Dedifferentiated amniotic fluid mesenchymal stem cell (primary cell): ENCODE data around the gene OSBPL2.

Experiments used
- DNase-seq: peaks from one replicate; pipeline ENCODE4 v3.0.0-alpha.2; 2016; ENCODE audit errors: extremely low spot score

OSBPL2 gene

DNA sequence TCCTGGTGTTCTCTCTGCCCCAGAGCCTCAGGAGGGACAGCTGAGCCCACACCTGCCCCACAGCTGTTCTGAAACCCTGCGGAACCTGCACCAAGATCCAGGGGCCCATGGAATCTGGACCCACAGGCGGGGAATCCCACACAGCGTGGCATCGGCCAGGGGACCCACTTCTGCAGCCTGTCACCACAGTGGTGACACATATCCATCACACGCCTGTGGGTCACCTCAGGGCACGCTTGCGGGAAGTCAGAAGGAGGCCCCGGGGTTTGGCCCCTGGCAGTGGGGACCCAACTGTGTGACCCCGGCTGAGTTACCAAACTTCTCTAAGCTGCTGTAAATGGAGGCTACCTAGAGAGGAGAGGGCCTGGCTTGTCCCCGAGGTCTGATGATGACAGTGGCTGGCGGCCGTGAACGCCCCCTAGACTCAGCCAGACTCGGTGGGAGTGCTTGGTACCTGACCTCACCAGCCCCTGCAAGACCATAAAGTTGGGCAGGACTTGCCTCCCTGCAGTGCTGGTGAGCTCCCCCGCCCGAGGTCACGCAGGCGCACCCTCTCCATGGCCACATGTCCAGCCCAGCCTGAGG lies 16.0 kb upstream of the OSBPL2 start:
- no peak for DNase-seq

DNA sequence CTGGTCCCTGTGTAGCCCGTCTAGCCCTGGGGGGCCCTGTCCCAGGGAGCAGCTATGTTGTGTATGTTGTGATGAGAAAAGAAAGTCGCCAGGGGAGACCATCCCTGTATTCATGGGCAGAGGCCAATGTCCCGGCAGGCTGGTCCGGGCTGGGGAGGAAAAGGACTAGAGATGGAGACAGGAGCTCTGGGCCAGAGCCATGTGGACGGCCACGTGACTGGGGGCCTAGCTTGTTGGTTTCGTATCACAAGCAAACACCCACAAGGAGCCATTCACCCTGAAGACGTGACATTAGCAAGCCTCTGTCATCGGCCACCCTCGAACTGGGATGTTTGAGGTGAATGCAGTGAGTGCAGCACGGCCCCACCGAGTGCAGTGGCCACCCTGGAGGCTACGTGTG lies 15.3 kb upstream of the OSBPL2 start:
- DNase-seq: no peak

DNA sequence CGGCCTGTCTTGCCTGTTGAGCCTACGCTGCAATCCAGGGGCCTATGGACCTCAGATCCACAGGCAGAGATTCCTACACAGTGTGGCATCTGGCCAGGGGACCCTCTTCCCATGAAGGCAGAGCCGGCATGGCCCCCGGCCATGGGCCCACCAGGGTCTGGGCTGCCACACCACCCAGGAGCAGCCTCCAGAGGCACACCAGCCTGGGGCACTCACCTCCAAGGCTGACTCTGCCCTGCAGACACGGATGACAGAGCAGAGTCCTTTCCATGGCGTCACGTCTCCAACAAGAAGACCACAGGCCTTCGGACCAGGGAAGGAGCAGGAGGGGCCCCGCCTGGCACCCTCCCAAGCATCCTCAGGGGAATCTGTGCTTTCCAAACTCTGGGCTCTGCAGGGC lies 14.8 kb upstream of the OSBPL2 start:
- DNase-seq: no peak

DNA sequence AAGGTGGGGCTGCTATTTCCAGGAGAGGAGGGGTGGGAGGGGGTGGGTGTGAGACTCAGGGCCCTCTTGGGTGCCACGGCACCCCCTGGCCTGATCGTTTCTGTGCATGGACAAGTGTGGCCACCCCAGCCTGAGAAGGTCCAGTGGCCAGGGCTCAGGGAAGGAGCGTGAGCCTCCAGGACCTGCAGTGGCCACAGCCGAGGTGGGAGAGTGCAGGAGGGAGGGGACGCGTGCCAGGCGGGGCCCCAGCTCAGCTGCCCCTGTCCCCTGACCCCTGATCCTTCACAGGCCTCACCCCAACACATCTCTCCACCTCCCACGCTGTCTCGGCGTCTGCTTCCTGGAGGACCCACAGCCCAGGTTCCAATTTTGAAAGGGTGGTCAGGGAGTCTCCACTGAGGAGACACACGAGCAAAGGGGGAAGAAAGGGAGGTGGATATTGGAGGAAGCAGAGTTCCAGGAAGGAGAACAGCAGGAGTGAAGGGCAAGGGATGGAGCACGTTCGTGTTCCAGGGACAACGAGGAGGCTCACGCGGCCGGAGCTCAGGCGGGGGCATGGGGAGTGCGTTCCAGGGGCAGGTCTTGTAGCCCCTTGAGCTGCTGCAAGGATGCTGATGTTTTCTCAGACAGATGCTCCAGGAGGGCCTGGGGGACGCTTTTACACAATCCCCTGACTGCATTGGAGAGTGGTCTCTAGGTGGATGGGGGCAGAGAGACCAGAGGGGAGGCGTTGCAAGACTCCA lies 14.0 kb upstream of the OSBPL2 start:
- no peak for DNase-seq

DNA sequence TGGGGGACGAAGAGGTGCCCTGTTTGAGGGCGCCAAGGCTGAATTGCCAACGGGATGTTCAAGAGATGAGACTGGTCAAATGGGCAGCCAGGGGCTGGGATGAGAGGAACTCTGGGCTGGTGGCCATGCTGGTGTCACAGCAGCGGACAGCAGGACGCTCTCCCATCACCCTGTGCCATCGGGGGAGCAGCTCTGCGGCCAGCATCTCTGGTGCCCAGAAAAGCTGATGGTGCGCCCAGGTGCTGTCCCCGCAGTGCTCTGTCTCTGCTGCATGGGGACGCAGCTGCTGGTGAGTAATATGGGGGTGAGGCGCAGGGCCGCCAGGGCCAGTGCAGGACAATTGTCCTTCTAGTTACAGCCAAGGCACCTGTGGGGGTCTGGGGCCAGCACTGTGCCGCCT lies 13.3 kb upstream of the OSBPL2 start:
- DNase-seq: no peak

DNA sequence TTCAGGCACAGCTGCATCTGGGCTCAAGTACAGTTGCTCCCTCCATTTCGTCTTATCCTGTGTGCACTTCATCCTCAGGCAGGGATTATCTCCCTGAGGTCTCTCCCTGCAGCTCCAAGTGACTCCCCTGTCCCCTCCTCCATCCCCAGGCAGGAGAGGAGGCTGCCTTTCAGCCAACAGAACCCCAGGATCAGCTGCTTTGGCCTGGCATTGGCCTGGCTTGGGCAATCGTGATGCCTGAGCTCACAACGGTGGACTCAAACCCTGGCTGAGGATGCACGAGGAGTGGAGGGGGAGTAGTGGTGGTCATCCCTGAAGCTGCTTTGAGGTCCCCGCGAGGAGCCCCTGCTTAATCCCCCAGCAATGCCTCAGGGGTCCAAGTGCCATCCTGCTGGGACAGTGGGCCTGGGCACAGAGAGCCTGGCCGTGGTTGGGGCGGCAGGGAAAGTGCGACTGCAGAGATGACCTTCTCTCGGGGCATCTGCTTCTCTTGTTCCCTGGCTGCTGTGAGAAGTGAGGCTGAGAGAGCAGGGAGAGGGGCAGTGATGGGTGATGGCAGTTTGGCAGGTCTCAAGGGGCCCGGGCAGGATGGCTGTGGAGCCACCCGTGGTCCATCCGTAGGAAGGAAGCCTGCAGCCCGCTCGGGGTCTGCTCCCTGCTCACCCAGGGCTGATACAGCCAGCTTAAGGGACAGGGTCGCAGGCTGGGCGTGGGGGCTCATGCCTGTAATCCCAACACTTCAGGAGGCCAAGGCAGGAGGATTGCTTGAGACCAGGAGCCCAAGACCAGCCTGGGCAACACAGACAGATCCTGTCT lies 12.3 kb upstream of the OSBPL2 start:
- DNase-seq: no peak

DNA sequence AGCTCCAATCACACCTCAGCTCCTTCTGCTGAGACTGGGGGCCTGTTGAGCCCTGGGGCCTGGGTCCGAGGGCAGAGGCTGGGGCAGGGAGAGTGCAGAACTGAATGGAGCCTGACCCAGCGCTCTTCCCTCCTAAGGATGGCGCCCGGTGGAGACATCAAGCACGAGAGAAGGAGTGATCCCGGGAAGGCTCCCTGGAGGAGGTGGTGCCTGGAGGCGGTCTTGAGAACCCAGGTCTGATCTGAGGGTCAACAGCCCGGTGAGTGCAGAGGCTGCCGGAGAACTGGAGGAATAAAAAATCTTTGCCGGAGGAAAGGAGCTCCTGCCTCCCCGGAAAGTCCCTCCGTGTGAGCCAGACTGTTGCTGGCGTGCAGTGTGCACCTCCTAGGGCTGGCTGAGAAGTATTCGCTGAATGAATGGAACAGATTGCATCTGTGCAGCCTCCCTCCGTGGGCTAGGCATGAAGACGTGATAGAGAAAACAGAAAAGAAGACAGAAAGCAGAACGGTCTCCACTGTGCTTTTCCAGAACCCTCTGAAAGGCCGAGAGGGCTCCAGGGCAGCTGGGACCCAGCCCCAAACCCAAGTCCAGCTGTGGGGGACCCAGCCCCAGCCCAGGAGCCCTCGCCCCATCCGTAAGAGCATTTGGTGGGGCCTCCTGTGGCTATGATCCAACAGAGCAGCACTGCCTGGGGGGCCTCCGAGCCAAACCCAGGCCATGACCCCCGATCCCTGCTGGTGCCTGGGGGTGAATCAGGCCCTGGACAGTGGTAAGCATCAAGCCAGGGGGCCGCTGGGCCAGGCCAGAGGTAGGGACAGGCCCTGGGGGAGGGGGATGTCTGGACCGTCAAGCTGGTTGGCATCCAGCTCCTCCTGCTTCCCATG lies 11.4 kb upstream of the OSBPL2 start:
- no peak for DNase-seq

DNA sequence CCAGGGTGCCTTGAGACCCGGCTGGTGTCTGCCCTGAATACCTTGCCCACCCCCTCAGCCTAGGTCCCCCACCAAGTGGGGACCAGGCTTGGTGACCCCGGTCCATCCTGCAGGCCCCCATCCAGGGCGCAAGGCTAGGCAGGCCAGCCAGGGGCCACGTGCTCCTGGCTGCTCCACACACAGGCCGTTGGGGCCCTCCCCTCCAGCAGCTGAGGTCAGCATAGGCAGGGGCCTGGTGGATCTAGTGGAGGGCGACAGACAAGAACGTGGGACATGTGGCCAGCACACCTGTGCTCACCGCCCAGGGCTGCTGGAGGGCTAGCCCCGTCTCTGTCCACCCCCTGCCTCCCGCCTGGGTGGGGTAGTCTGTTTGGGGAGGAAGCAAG lies 10.7 kb upstream of the OSBPL2 start:
- no peak for DNase-seq

DNA sequence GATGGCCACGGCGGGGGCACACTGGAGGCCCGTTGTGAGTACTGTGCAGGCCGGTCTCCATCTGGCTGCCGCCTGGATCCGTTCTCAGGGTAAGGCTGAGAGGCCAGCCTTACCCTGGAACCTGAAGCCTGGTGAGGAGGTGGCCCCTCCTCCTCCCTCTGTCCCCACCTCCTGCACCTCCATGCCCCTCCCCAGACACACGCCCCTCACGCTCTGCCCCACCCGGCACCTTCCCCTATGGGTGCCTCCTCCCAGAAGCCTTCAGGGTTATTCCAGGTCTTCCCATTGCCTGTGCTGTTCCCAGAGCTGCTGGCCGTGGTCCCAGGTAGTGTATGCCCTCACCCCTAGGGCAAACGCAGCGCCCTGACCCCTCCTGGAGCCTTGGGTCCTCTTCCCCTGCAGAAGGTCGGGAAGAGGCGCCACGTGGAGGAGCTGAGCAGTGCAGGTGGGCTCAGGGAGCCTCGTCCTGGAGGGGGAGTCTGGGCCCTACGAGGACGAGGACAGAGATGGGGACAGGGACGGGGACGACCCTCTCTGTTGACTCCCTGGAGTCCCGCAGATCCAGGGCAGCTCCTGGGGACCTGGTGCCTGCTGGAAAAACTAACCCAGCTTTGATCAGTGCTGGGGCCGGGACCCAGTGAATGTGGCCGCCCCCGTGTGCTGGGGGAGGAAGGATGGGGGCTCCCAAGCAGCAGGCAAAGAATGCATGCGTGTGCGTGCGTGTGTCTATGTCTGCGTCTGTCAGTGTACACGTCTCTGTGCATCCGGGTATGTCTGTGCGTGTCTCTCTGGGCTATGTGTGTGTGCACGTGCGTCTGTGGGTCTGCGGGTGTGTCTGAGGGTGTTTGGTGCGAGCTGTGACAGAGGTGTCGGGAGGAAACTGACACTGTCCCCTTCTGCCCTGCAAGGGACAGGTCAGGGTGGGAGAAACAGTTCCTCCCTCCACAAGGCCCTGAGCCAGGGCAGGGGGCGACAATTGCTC lies 10.1 kb upstream of the OSBPL2 start:
- DNase-seq: no peak

DNA sequence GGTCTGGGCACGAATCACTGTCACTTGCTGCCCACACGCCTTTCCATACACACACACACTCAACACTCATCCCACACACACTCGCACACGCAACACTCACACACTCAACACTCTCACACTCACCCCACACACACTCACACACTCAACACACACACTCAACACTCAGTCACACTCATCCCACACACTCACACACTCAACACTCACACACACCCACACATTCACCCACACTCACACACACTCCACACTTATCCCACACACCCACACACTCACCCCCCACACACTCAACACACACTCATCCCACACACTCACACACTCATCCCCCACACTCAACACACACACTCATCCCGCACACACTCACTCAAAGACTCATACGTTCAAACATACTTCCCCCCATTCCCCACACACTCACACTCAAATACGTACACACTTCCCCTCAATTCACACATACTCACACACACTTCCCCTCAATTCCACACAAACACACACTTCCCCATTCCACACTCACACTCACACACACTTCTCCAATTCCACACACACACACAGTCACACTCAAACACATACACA lies 9.3 kb upstream of the OSBPL2 start:
- DNase-seq: no peak

DNA sequence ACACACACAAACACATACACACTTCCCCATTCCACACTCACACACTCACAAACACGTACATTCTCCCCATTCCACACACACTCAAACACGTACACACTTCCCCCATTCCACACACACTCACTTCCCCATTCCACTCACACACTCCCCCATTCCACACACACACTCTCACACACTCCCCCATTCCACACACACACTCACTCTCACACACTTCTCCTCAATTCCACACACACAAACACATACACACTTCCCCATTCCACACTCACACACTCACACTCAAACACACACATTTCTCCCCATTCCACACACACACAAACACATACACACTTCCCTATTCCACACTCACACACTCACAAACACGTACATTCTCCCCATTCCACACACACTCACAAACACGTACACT lies 8.7 kb upstream of the OSBPL2 start:
- DNase-seq: no peak

DNA sequence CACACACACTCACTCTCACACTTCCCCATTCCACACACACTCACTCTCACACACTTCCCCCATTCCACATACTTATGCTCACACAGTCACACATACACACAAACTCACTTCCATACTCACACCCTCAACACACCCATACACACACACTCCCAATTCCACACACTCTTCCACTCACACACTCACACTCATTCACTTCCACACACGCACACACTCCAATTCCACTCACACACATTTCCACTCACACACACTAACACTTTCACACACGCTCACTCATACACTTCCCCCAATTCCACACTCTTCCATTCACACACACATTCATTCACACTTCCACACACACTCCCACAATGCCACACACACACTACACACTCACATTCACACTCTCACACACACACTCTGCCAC lies 8.0 kb upstream of the OSBPL2 start:
- no peak for DNase-seq

DNA sequence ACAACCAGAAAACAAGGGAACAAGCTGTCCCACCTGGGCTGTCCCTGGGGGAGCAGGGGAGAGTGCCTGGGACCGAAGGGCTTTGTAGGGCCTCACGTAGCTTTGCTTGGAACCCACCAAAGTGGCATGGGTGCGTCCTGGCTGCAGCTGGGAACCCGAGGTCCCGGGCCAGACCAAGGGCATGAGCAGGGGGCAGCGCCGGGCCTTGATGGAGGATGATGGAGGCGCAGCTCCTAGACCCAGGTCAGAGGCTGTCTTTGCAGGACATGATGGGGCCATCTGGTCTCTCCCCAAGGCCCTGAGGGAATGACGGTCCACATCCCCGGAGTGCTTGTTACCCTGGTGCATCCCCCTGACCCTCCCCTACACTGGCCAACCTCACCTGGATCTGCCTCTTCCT lies 7.6 kb upstream of the OSBPL2 start:
- no peak for DNase-seq

DNA sequence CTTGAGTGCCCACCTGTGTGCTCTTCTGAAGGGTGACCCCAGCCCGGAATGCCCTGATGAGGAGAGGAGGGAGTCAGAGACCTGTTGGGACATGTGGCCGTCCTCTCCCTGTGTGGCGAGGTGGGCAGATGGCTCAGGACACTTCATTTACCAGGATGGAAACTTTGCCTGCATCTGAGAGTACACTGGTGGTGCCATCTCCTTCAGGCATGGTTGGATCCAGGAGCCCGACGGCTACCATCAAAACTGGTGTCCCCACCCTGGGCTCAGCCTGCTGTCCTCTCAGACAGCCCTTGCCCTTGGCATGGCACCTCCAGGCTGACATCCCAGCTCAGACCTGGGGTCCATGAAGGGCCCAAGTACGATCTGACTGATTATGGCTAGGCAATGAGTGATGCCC lies 7.0 kb upstream of the OSBPL2 start:
- no peak for DNase-seq

DNA sequence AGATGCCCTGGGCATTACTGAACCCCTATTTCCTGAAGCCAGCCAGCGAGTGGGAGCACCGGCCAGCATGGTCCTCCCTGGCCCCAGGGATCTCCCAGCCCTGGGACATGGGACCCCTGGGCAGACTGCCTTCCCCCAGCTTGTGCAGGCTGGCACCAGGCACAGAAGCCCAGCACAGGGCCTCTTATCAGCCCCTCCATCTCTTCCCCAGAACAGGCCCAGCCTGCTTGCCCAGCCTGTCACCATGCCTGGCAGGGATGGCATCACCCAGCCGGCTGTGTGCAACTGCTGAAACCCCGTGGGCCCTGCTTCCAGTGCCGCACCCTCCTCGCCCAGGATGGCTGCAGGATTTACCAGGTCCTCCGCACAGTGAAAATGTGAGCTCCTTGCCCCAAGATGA lies 6.1 kb upstream of the OSBPL2 start:
- DNase-seq: no peak

DNA sequence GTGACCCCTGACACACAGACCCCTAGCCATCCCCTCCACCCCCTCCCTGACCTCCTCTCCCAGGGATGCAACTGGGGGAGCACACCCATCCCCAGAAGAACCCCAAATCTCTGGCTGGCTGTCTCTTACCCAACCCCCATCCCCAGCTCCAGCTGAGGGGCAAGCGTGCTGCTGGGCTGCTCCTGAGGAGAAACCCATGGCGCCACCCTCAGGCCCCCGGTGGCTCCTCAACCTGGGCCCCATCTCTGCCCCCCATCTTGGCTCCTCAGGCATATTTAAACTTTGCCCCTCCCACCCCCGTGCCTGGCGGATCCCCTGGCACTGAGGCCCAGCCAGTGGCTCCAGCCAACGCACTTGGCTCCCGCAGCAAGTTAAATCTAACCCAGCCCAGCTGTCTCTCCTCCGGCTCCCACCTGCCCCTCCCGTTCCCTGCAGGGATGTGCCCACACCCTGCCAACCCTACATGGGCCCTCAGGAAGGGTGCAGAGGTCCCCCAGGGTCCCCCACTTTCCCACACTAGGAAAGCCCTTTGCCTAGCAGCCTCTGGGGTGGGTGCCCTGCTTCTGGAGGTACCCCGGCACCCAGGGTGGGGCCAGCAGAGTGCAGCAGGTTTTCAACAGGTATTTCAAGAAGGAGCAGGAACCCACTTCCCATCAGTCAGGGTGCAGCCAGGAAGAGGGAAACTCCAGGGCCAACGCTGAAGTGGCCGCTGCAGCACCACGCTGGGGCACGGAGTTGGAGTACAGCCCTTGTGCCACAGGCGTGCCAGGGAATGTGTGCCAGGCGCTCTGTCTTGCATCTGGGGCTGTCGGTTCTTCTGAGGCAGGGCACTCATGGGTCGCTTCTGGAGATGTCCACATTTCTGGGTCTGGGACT lies 5.3 kb upstream of the OSBPL2 start:
- no peak for DNase-seq

DNA sequence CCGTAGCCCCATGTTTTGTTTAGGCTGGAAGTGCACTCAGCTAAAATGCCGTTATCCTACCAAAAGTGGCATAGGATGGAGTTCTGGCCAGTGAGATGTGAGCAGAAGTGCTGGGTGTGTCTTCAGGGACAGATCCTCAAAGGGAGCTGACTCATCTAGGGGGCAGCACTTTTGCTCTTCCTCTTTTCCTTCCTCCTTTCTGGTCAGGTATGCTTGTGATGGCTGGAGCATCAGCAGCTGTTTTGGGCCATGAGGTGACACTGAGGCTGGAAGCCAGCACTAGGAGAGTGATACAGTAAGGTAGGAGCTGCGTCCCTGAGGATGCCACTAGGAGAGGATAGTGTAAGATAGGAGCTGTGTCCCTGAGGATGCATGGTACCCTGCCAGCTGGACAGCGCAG lies 4.6 kb upstream of the OSBPL2 start:
- DNase-seq: no peak

DNA sequence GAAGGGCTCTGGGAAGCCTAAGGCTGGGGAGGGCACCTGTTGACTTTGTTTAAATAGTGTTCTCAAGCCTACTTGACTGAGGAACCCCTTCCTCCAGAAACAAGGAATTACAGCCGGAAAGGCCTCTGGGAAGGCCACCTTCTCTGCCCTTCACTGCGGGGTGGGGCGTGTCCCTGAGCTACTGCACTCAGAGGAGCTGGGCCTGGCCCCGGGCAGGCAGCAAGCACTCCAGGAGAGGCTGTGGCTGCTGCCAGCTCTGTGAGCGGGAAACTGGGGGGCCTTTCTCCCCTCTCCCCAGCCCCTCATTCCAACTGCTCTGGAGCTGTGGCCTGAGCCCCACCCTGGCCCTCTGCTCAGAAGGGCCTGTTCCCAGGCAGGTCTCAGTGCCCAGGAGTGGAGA lies 4.0 kb upstream of the OSBPL2 start:
- no peak for DNase-seq

DNA sequence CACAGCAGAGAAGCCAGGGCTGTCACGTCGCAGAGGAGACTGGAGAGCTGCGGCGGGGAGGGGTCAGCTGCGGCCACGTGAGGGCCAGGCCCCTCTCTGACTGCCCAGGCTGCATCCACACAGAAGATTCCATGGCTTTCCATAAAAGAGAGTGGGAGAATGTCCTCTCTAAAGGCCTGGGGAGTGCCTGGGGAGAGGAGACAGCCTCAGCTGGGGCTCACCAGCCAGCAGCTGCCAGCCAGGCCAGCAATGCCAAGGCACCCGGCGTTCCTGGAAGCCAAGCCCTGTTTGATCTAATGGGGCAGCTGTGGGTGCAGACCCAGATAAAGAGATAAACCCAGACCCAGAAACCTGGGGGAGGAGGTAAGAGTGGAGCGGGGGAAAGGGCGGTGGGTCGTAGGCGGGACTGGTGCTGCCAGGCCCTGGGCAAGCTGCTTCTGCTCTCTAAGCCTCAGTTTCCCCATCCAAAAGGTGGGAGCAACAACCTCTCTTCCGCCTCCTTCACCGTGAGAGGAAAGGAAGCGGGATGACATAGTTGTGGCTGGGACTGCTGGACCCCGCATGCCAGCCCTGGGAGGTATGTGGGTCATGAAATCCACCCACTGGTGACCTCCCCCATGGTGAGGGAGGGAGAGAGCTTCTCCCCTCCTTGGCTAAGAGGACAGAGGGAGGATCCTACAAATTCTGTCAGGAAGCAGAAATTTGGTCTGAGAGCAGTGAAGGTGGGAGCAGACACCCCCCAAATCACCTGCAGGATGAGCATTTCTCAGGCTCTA lies 3.1 kb upstream of the OSBPL2 start:
- no peak for DNase-seq
